Globus pallidus (tissue), 1 donor: ENCODE results near the gene PCGF1.
A peak's percentile ranks its signal among the peaks of the same experiment; 100 is the strongest.
"Not testable (repeated sequence)": the region's sequence is repeated elsewhere in the genome, so short reads cannot be mapped to it uniquely, and the experiment has no call there.

Source experiments
- DNase-seq: peaks from one replicate; pipeline ENCODE4 v3.0.0-alpha.2; 2015; ENCODE audit warnings: low spot score

PCGF1 gene

GRCh38 chr2:74472086-74472944, 35.2 kb downstream of the PCGF1 start, which contains the start of gene MRPL53:
TSS of gene MRPL53 (minus strand) at chr2:74472680. CDS start at chr2:74472660, 20 bp downstream.
- peak; percentile 93 for DNase-seq

DNA sequence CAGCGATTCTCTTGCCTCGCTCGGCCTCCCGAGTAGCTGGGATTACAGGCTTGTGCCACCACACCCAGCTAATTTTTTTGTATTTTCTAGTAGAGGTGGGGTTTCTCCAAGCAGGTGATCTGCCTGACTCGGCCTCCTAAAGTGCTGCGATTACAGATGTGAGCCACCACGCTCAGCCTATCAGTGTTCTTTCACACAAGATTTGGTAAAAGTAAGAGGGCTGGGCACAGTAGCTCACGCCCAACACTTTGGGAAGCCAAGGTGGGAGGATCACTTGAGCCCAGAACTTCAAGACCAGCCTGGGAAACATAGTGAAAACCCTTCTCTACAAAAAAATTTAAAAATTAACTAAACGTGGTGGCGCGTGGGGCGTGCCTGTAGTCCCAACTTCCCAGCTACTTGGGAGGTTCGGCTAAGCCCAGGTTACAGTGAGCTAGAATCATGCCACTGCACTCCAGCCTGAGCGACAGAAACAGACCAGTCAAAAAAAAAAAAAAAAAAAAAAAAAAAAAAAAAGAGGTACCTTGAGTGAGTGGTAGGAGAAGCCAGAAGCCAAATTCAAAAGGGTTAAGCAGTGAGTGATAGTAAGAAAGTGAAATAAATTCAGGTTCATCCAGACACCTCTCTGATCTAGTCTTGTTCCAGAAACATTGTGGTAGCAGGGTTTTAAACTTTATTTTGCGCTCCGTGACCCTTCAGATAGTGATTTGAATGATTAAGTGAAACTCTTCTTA, 36.0 kb downstream of the PCGF1 start:
- no peak for DNase-seq

GRCh38 chr2:74470742-74471141, 36.8 kb downstream of the PCGF1 start:
- not testable (repeated sequence) for DNase-seq

DNA sequence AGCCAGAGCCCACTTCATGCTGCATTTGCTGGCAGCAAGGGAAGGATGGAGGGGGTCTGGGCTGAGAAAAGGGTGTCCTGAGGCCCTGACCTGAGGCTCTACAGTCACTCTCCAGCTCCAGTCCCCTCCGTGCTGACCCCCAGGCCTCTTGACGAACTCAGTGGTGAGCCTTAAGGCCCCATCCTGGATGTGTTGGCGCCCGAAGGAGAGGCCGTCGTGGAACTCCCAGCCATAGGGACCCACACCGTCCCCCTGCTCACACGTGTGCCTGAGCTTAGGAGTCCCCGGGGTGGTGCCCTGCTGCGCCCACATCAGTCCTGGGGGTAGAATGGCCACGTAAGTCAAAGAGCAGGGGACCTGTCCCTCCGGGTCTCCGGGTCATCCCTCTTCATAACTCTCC, 43.1 kb downstream of the PCGF1 start:
- no peak for DNase-seq

GRCh38 chr2:74462786-74463105, 44.7 kb downstream of the PCGF1 start:
- no peak for DNase-seq

- no peak for DNase-seq
These were observed 45.3 kb downstream of the PCGF1 start for GRCh38 chr2:74462054-74462785.

DNA sequence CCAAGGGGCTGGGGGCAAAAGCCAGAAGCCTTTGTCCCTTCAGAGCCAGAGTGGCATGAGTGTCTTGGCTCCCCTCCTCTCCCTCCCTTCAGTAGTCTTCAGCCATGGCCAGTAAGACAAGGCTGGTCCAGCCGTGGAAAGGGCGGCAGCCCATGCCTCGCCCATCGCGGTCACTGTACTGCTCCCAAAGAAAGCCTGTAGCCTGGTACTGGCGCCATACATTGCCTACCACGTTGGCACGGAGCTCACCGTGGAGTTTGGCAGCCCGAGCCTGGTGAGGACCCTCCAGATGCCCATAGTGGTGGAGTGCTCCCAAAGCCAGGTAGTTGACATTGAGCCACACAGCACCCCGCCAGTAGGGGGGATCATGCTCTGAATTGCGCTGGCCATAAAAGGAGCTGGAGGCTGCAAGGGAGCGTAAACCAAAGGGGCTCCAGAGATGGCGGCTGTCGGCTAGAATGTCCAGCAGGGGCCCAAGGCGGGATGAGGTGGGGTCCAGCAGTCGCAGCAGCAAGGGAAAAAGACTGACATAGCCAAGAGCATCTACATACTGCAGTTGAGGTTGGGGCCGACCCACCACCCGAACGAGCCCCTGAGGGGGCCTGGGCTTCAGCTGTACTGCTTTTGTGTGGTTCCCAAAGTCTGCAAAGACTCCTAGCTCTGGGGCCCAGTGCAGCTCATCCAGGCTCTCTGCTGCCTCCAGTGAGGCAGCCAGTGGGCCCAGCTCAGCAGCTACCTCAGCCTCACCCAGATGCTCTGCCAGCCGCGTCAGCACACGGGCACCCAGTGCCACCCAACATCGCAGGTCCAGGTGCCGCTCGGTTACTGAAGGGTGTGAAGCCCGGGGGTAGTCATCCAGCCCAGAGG, 46.1 kb downstream of the PCGF1 start:
- DNase-seq = no peak

- DNase-seq = not testable (repeated sequence)
These were observed 47.3 kb downstream of the PCGF1 start for GRCh38 chr2:74460187-74460586.

DNA sequence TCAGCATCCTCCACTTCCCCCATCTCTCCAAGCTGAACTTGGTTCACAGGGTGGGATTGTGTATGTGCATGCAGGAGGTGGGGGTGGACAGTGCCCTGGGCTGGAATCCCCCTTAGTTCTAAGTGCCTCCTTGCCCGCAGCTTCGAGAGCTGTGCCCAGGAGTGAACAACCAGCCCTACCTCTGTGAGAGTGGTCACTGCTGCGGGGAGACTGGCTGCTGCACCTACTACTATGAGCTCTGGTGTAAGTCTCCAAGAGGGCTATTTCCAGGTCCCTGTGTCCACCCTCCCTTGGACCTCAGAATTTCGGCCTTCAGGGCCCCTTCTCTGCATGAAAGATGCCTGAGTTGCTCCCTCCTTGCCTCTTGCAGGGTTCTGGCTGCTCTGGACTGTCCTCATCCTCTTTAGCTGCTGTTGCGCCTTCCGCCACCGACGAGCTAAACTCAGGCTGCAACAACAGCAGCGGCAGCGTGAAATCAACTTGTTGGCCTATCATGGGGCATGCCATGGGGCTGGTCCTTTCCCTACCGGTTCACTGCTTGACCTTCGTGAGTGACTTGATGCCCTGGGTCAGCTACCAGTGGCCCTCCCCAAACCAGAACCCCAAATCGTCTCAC, 47.9 kb downstream of the PCGF1 start:
- not testable (repeated sequence) for DNase-seq

GRCh38 chr2:74458938-74459363, 48.5 kb downstream of the PCGF1 start:
- DNase-seq = no peak

DNA sequence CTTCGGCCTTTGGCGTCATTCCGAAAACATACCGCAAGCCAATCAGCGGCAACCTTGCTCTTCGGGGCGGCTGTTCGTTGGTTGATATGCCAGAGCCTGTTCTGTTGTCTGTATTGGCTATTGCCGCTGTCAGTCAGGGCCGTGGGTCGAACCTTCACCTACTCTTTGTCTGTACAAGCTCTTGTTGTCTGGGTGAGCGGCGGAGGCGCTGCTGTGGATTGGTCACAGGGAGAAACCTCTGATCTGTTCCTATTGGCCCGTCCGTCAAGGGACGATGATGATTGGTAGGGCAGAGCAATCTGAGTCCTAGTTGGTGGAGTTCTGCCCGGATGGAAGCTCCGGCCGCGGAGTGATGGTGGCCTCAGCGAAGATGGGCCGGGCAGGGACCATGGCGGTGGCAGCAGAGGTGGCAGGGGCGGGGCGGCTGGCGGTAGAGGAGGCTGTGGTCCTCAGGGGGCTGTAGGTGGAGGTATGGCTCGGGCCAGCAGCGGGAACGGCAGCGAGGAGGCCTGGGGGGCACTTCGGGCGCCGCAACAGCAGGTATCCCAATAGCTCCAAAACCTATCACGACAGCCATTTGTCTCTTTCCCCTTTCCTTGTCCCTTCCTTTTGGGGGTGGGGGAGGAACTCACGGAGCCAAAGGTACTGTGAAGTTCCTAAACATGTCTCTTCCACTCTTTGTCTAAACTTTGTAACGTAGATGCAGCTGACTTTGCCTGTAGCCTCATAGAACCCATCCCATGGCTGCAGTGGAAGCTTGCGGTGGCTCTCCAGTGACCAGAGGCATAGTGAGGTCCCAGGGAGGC, 49.2 kb downstream of the PCGF1 start, which contains the start of gene WBP1:
Gene WBP1, plus strand, starts transcription at position 307 of the 806 bp plus-strand sequence. Its CDS starts 165 bp downstream, at position 472.
- peak; percentile 100 for DNase-seq

DNA sequence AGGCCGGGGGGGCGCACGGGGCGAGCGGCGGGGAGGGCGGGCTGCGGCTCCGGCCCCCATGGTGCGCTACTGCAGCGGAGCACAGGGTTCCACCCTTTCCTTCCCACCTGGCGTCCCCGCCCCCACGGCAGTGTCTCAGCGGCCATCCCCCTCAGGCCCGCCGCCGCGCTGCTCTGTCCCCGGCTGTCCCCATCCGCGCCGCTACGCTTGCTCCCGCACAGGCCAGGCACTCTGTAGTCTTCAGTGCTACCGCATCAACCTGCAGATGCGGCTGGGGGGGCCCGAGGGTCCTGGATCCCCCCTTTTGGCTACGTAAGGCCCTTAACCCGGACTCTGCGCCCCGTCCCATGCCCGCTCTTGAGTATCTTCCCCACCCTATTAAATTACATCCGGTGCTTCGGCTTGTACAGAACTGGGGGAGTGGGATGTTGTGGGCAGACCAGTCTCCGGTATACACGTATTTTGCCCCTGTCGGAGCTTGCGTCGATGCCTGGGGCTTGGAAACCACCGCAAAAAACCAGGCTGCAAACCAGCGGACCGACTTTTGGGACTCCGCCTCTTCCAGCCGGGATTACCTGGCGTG, 49.9 kb downstream of the PCGF1 start:
- no peak for DNase-seq

GRCh38 chr2:74457129-74457548, 50.4 kb downstream of the PCGF1 start:
- no peak for DNase-seq
